ENCODE results near the gene PITPNC1.
A peak's percentile ranks its signal among the peaks of the same experiment; 100 is the strongest.
"Not testable (repeated sequence)": the region's sequence is repeated elsewhere in the genome, so short reads cannot be mapped to it uniquely, and the experiment has no call there.

PITPNC1 gene

GRCh38 chr17:67516571-67516970 is 139.5 kb downstream of the PITPNC1 start:
- not testable (repeated sequence) for DNase-seq (ENCODE audit: low read depth)

- DNase-seq (ENCODE audit: low read depth): no peak
Observed at GRCh38 chr17:67517325-67517724, 140.2 kb downstream of the PITPNC1 start.

- no peak for DNase-seq (ENCODE audit: low read depth)
Observed at GRCh38 chr17:67518876-67519275, 141.8 kb downstream of the PITPNC1 start.

- DNase-seq (ENCODE audit: low read depth): no peak
Observed at GRCh38 chr17:67519801-67520251, 142.7 kb downstream of the PITPNC1 start.

- DNase-seq (ENCODE audit: low read depth): no peak
Observed at GRCh38 chr17:67520252-67520906, 143.3 kb downstream of the PITPNC1 start.

- no peak for DNase-seq (ENCODE audit: low read depth)
Observed at GRCh38 chr17:67520916-67521774, 144.1 kb downstream of the PITPNC1 start.

- no peak for DNase-seq (ENCODE audit: low read depth)
Observed at GRCh38 chr17:67521775-67522069, 144.6 kb downstream of the PITPNC1 start.

GRCh38 chr17:67523101-67523500 is 146.0 kb downstream of the PITPNC1 start:
- no peak for DNase-seq (ENCODE audit: low read depth)

- DNase-seq (ENCODE audit: low read depth): no peak
Observed at GRCh38 chr17:67525239-67526135, 148.4 kb downstream of the PITPNC1 start.

GRCh38 chr17:67526700-67527099 is 149.6 kb downstream of the PITPNC1 start:
- no peak for DNase-seq (ENCODE audit: low read depth)

GRCh38 chr17:67528751-67529436 is 151.8 kb downstream of the PITPNC1 start:
- peak; percentile 66 for DNase-seq (ENCODE audit: low read depth)

GRCh38 chr17:67531291-67531690 is 154.2 kb downstream of the PITPNC1 start:
- no peak for DNase-seq (ENCODE audit: low read depth)

GRCh38 chr17:67532326-67532871 is 155.3 kb downstream of the PITPNC1 start:
- no peak for DNase-seq (ENCODE audit: low read depth)

GRCh38 chr17:67534941-67535340 is 157.9 kb downstream of the PITPNC1 start:
- DNase-seq (ENCODE audit: low read depth): no peak

- DNase-seq (ENCODE audit: low read depth): no peak
Observed at GRCh38 chr17:67542219-67543114, 165.4 kb downstream of the PITPNC1 start.

GRCh38 chr17:67544364-67544955 is 167.4 kb downstream of the PITPNC1 start:
- no peak for DNase-seq (ENCODE audit: low read depth)

- DNase-seq (ENCODE audit: low read depth): no peak
Observed at GRCh38 chr17:67546578-67547527, 169.8 kb downstream of the PITPNC1 start.

GRCh38 chr17:67548693-67549092 is 171.6 kb downstream of the PITPNC1 start:
- no peak for DNase-seq (ENCODE audit: low read depth)

- no peak for DNase-seq (ENCODE audit: low read depth)
Observed at GRCh38 chr17:67549820-67550219, 172.7 kb downstream of the PITPNC1 start.

Data from HS-5 (cell line).